Measurements from ENCODE around the gene PRPH2.
"Not testable (repeated sequence)": the region's sequence is repeated elsewhere in the genome, so short reads cannot be mapped to it uniquely, and the experiment has no call there.

The PRPH2 gene

DNA sequence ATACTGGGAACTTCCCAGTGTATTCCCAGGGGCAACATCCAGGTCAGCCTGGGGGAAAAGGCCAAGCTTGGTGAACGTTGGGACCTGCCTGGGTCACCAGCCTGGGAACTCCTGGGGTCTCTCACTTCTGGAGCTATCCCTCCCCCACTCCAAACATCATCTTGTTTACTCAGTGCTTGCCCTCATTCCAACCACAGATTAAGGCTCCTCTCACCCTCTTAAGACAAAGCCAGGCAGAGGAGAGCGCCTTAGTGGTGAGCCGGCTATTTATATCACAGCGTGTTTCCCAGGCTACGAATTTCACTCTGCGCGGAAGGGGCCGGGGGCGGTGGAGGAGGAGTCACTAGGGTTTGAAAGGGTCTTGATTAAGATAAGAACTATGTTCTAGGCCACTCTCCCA, 12.1 kb downstream of the PRPH2 start:
- no peaks in the 10 kb centered on the region for H3K27me3 ChIP-seq (ENCODE audit: control insufficient read depth in 1 of 2, insufficient read depth in 2 of 2, low read length in 2 of 2)
- no peak overlapping the region for H3K4me3 ChIP-seq (ENCODE audit: low read depth in 1 of 2, low read length in 2 of 2)
- H3K27ac ChIP-seq (ENCODE audit: low read depth, low read length), result no peak overlapping the region
- H3K9me3 ChIP-seq (ENCODE audit: low read length), result no peaks in the 10 kb centered on the region
- H3K36me3 ChIP-seq (ENCODE audit: insufficient read depth, low read length), result no peaks in the 10 kb centered on the region
- H3K4me1 ChIP-seq (ENCODE audit: insufficient read depth, low read length), result no peaks in the 10 kb centered on the region
- no peak overlapping the region for H3K9ac ChIP-seq (ENCODE audit: low read length)

DNA sequence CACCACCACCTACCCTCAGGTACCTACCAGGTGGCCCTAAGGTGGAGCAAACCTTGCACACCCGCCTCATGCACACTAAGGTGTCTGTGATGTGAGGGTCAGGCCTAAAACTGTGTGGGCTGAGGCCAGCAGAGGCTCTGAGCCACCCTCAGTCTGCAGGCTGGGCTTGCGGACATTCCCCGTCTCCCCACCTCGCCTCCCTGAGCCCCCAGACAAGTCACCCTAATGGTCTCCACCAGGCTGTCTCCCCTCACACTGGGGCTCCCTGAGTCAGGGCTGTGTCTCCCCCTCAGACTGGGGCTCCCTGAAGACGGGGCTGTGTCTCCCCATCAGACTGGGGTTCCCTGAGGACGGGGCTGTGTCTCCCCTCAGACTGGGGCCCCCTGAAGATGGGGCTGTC, 12.5 kb downstream of the PRPH2 start:
- H3K9me3 ChIP-seq (ENCODE audit: low read length), result no peaks in the 10 kb centered on the region
- H3K4me1 ChIP-seq (ENCODE audit: insufficient read depth, low read length), result no peaks in the 10 kb centered on the region

GRCh38 chr6:42708096-42708495, 14.3 kb downstream of the PRPH2 start:
- no peak overlapping the region for H3K4me3 ChIP-seq (ENCODE audit: low read depth in 1 of 2, low read length in 2 of 2)
- H3K27ac ChIP-seq (ENCODE audit: low read depth, low read length), result no peak overlapping the region
- H3K9me3 ChIP-seq (ENCODE audit: low read length), result no peaks in the 10 kb centered on the region
- no peaks in the 10 kb centered on the region for H3K36me3 ChIP-seq (ENCODE audit: insufficient read depth, low read length)
- peaks cover 6% of the 10 kb centered on the region for H3K4me1 ChIP-seq (ENCODE audit: insufficient read depth, low read length)
- H3K27me3 ChIP-seq (ENCODE audit: control insufficient read depth in 1 of 2, insufficient read depth in 2 of 2, low read length in 2 of 2), result no peaks in the 10 kb centered on the region
- H3K9ac ChIP-seq (ENCODE audit: low read length), result no peak overlapping the region

More for the DNA sequence above, 12.5 kb downstream of the PRPH2 start:
- H3K36me3 ChIP-seq (ENCODE audit: insufficient read depth, low read length), result no peaks in the 10 kb centered on the region
- no peak overlapping the region for H3K27ac ChIP-seq (ENCODE audit: low read depth, low read length)
- H3K4me3 ChIP-seq (ENCODE audit: low read depth in 1 of 2, low read length in 2 of 2), result no peak overlapping the region
- no peak overlapping the region for H3K9ac ChIP-seq (ENCODE audit: low read length)
- no peaks in the 10 kb centered on the region for H3K27me3 ChIP-seq (ENCODE audit: control insufficient read depth in 1 of 2, insufficient read depth in 2 of 2, low read length in 2 of 2)

DNA sequence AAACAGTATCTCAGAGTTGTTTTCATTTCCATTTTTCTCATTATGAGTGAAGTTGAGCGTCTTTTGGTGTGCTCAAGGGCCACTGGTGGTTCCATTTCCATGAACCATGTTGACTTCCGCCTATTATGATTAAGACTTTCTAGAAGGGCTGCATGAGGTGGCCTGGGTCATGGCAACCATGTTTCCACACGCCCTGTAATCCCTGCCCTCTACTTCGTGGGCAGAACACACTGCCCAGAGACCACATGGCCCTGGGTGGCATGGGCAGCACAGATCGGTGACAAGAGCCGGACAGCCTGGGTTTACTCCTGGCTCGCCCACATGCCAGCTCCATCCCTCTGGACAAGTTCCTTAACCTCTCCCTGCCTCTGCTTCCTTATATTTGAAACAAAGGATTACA, 14.8 kb downstream of the PRPH2 start:
- no peak overlapping the region for H3K9ac ChIP-seq (ENCODE audit: low read length)
- no peaks in the 10 kb centered on the region for H3K27me3 ChIP-seq (ENCODE audit: control insufficient read depth in 1 of 2, insufficient read depth in 2 of 2, low read length in 2 of 2)
- H3K4me1 ChIP-seq (ENCODE audit: insufficient read depth, low read length), result peaks cover 6% of the 10 kb centered on the region
- no peaks in the 10 kb centered on the region for H3K36me3 ChIP-seq (ENCODE audit: insufficient read depth, low read length)
- H3K9me3 ChIP-seq (ENCODE audit: low read length), result no peaks in the 10 kb centered on the region
- H3K27ac ChIP-seq (ENCODE audit: low read depth, low read length), result no peak overlapping the region
- no peak overlapping the region for H3K4me3 ChIP-seq (ENCODE audit: low read depth in 1 of 2, low read length in 2 of 2)

DNA sequence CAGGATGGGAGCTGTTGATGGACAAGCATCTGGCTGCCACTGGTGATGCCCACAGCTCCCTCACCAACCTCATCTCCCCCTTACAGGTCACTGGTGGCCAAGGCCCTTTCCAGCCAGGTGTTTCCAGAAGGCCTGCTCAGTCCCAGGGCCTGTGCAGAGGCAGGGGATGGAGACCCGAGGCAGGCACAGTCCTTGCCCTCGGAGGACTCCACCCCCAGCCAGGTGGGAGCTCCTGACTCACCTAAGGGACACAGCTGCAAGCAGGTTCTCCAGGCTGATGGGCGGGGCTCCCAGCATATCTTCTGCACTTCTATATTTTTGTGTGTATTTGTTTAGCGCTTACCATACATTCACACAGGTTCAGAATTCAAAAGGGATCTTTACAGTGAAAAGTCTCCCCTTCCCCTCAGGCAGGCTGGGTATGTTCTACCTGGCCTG, 17.4 kb downstream of the PRPH2 start:
- H3K27me3 ChIP-seq (ENCODE audit: control insufficient read depth in 1 of 2, insufficient read depth in 2 of 2, low read length in 2 of 2), result no peaks in the 10 kb centered on the region
- no peak overlapping the region for H3K9ac ChIP-seq (ENCODE audit: low read length)
- peaks cover 6% of the 10 kb centered on the region for H3K4me1 ChIP-seq (ENCODE audit: insufficient read depth, low read length)
- peak overlapping the region in 1 of 2 donors; percentile 55 for H3K4me3 ChIP-seq (ENCODE audit: low read depth in 1 of 2, low read length in 2 of 2)
- no peak overlapping the region for H3K27ac ChIP-seq (ENCODE audit: low read depth, low read length)
- no peaks in the 10 kb centered on the region for H3K9me3 ChIP-seq (ENCODE audit: low read length)
- H3K36me3 ChIP-seq (ENCODE audit: insufficient read depth, low read length), result no peaks in the 10 kb centered on the region

GRCh38 chr6:42704251-42704936, 18.0 kb downstream of the PRPH2 start:
- Histone ChIP-seq H3K9ac (ENCODE audit: low read length) (no peak overlapping the region), H3K27me3 (ENCODE audit: control insufficient read depth in 1 of 2, insufficient read depth in 2 of 2, low read length in 2 of 2) (no peaks in the 10 kb centered on the region), H3K9me3 (ENCODE audit: low read length) (no peaks in the 10 kb centered on the region), H3K36me3 (ENCODE audit: insufficient read depth, low read length) (no peaks in the 10 kb centered on the region), H3K27ac (ENCODE audit: low read depth, low read length) (no peak overlapping the region), H3K4me3 (ENCODE audit: low read depth in 1 of 2, low read length in 2 of 2) (peak overlapping the region in 1 of 2 donors; percentile 55), H3K4me1 (ENCODE audit: insufficient read depth, low read length) (peaks cover 6% of the 10 kb centered on the region)

- H3K27me3 ChIP-seq (ENCODE audit: control insufficient read depth in 1 of 2, insufficient read depth in 2 of 2, low read length in 2 of 2); H3K36me3 ChIP-seq (ENCODE audit: insufficient read depth, low read length); H3K9me3 ChIP-seq (ENCODE audit: low read length); H3K9ac ChIP-seq (ENCODE audit: low read length); H3K4me1 ChIP-seq (ENCODE audit: insufficient read depth, low read length); H3K4me3 ChIP-seq (ENCODE audit: low read depth in 1 of 2, low read length in 2 of 2); H3K27ac ChIP-seq (ENCODE audit: low read depth, low read length): not testable (repeated sequence)
These were observed 19.6 kb downstream of the PRPH2 start for GRCh38 chr6:42702786-42703185.

DNA sequence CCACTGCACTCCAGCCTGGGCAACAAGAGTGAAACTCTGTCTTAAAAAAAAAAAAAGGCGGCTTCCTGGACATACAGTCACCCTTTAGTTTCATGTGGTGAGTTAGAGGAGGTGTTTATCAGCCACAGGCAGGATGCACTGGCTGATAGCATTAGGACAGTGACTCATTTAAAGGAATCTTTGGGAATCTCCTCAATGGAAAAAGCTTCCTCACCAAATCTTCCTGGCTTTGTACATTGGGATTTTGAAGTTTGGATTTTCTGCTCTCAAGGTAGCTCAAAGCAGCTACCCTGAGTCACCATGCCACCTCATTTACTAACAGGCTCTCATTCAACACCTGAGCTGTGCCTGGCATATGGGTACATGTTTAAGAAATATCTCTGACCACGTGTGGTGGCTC, 20.2 kb downstream of the PRPH2 start:
- no peak overlapping the region for H3K4me3 ChIP-seq (ENCODE audit: low read depth in 1 of 2, low read length in 2 of 2)

DNA sequence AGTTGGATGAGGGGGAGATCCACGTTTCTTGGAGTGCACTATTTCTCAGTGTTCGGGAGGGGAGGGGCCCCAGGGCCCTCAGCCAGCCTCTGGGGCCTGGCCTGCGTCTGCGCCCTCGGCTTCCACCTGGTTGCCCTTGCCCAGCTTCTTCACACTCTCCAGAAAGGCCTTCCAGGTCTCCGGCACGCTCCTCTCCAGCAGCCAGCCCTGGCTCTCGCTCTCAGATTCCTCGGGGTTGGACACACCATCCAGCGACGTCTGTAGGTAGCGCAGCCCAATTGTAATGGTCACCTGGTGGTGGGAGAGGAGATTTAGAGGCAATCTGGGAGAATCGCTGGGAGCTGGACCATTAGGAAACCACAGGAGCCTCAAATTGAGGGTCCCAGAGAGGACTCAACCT, 24.2 kb downstream of the PRPH2 start:
- Histone ChIP-seq H3K36me3 (ENCODE audit: insufficient read depth, low read length) (peaks cover 10% of the 10 kb centered on the region), H3K4me3 (ENCODE audit: low read depth in 1 of 2, low read length in 2 of 2) (no peak overlapping the region), H3K27me3 (ENCODE audit: control insufficient read depth in 1 of 2, insufficient read depth in 2 of 2, low read length in 2 of 2) (no peaks in the 10 kb centered on the region), H3K9ac (ENCODE audit: low read length) (no peak overlapping the region), H3K9me3 (ENCODE audit: low read length) (no peaks in the 10 kb centered on the region), H3K4me1 (ENCODE audit: insufficient read depth, low read length) (peaks cover 11% of the 10 kb centered on the region), H3K27ac (ENCODE audit: low read depth, low read length) (no peak overlapping the region)

More for the DNA sequence above, 20.2 kb downstream of the PRPH2 start:
- Histone ChIP-seq H3K36me3 (ENCODE audit: insufficient read depth, low read length) (no peaks in the 10 kb centered on the region), H3K9ac (ENCODE audit: low read length) (no peak overlapping the region), H3K27me3 (ENCODE audit: control insufficient read depth in 1 of 2, insufficient read depth in 2 of 2, low read length in 2 of 2) (no peaks in the 10 kb centered on the region), H3K9me3 (ENCODE audit: low read length) (no peaks in the 10 kb centered on the region), H3K4me1 (ENCODE audit: insufficient read depth, low read length) (peaks cover 6% of the 10 kb centered on the region), H3K27ac (ENCODE audit: low read depth, low read length) (no peak overlapping the region)

DNA sequence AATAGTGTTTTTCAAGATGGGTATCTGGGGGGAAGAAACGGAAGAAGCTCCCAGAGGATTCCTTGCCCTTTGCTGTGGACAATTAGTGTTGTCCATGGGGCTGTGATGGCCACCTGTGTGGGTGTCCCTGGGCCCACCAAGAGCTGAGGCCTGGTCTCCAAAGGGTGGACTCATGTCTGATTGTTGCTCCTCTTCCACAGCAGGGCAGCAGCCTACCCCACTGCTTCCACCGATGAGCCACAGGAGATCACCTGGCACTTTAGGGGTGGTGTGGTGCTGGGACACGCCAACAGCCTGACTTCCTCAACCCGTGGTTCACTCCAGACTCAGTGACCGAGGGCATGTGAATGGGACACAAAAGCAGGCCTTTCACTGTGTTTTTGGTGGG, 25.1 kb downstream of the PRPH2 start:
- H3K9me3 ChIP-seq (ENCODE audit: low read length), result no peaks in the 10 kb centered on the region
- H3K9ac ChIP-seq (ENCODE audit: low read length), result no peak overlapping the region
- H3K4me3 ChIP-seq (ENCODE audit: low read depth in 1 of 2, low read length in 2 of 2), result no peak overlapping the region
- H3K27me3 ChIP-seq (ENCODE audit: control insufficient read depth in 1 of 2, insufficient read depth in 2 of 2, low read length in 2 of 2), result no peaks in the 10 kb centered on the region
- peaks cover 10% of the 10 kb centered on the region for H3K36me3 ChIP-seq (ENCODE audit: insufficient read depth, low read length)
- H3K27ac ChIP-seq (ENCODE audit: low read depth, low read length), result no peak overlapping the region
- peaks cover 16% of the 10 kb centered on the region for H3K4me1 ChIP-seq (ENCODE audit: insufficient read depth, low read length)

GRCh38 chr6:42696526-42697267, 25.7 kb downstream of the PRPH2 start:
- Histone ChIP-seq H3K9me3 (ENCODE audit: low read length) (no peaks in the 10 kb centered on the region), H3K27ac (ENCODE audit: low read depth, low read length) (peak overlapping the region; percentile 43), H3K27me3 (ENCODE audit: control insufficient read depth in 1 of 2, insufficient read depth in 2 of 2, low read length in 2 of 2) (no peaks in the 10 kb centered on the region), H3K4me3 (ENCODE audit: low read depth in 1 of 2, low read length in 2 of 2) (no peak overlapping the region), H3K36me3 (ENCODE audit: insufficient read depth, low read length) (peaks cover 10% of the 10 kb centered on the region), H3K9ac (ENCODE audit: low read length) (no peak overlapping the region), H3K4me1 (ENCODE audit: insufficient read depth, low read length) (peaks cover 20% of the 10 kb centered on the region)

- H3K9ac ChIP-seq (ENCODE audit: low read length), result no peak overlapping the region
- H3K27ac ChIP-seq (ENCODE audit: low read depth, low read length), result no peak overlapping the region
- H3K4me3 ChIP-seq (ENCODE audit: low read depth in 1 of 2, low read length in 2 of 2), result no peak overlapping the region
- peaks cover 20% of the 10 kb centered on the region for H3K4me1 ChIP-seq (ENCODE audit: insufficient read depth, low read length)
- H3K27me3 ChIP-seq (ENCODE audit: control insufficient read depth in 1 of 2, insufficient read depth in 2 of 2, low read length in 2 of 2), result no peaks in the 10 kb centered on the region
- H3K36me3 ChIP-seq (ENCODE audit: insufficient read depth, low read length), result peaks cover 30% of the 10 kb centered on the region
- H3K9me3 ChIP-seq (ENCODE audit: low read length), result no peaks in the 10 kb centered on the region
These were observed 27.8 kb downstream of the PRPH2 start for GRCh38 chr6:42694586-42694985.
